ENCODE data around the gene DEDD2.

Gene DEDD2

GRCh38 chr19:42191855-42192254 lies 25.6 kb downstream of the DEDD2 start:
- Histone ChIP-seq H3K27ac (no peak overlapping the region), H3K36me3 (no peaks in the 10 kb centered on the region), H3K27me3 (ENCODE audit: insufficient read depth, low read depth, severe bottlenecking) (no peaks in the 10 kb centered on the region), H3K9me3 (ENCODE audit: severe bottlenecking) (peaks cover 6% of the 10 kb centered on the region), H3K4me3 (ENCODE audit: low read depth, low read length) (no peak overlapping the region)
- TF ChIP-seq, protein P1, sequence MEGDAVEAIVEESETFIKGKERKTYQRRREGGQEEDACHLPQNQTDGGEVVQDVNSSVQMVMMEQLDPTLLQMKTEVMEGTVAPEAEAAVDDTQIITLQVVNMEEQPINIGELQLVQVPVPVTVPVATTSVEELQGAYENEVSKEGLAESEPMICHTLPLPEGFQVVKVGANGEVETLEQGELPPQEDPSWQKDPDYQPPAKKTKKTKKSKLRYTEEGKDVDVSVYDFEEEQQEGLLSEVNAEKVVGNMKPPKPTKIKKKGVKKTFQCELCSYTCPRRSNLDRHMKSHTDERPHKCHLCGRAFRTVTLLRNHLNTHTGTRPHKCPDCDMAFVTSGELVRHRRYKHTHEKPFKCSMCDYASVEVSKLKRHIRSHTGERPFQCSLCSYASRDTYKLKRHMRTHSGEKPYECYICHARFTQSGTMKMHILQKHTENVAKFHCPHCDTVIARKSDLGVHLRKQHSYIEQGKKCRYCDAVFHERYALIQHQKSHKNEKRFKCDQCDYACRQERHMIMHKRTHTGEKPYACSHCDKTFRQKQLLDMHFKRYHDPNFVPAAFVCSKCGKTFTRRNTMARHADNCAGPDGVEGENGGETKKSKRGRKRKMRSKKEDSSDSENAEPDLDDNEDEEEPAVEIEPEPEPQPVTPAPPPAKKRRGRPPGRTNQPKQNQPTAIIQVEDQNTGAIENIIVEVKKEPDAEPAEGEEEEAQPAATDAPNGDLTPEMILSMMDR (IDR thresholded peaks at IDR 0.05; ENCODE audit: low read depth, low read length): no peak
- no peak for DNase-seq

- TF ChIP-seq, protein P1 (IDR thresholded peaks at IDR 0.05; ENCODE audit: low read depth, low read length): no peak
- Histone ChIP-seq H3K4me3 (ENCODE audit: low read depth, low read length) (no peak overlapping the region), H3K36me3 (no peaks in the 10 kb centered on the region), H3K27ac (no peak overlapping the region), H3K9me3 (ENCODE audit: severe bottlenecking) (peaks cover 6% of the 10 kb centered on the region), H3K27me3 (ENCODE audit: insufficient read depth, low read depth, severe bottlenecking) (no peaks in the 10 kb centered on the region)
- DNase-seq: no peak
Observed at GRCh38 chr19:42191330-42191729, 26.1 kb downstream of the DEDD2 start.

GRCh38 chr19:42189133-42189532 lies 28.3 kb downstream of the DEDD2 start:
- peak; percentile 55 for DNase-seq
- H3K36me3 ChIP-seq: no peaks in the 10 kb centered on the region
- TF ChIP-seq, protein P1 (IDR thresholded peaks at IDR 0.05; ENCODE audit: low read depth, low read length): no peak
- H3K4me3 ChIP-seq (ENCODE audit: low read depth, low read length): no peak overlapping the region
- no peak overlapping the region for H3K27ac ChIP-seq
- peaks cover 6% of the 10 kb centered on the region for H3K9me3 ChIP-seq (ENCODE audit: severe bottlenecking)
- no peaks in the 10 kb centered on the region for H3K27me3 ChIP-seq (ENCODE audit: insufficient read depth, low read depth, severe bottlenecking)

- Histone ChIP-seq H3K27me3 (ENCODE audit: insufficient read depth, low read depth, severe bottlenecking) (no peaks in the 10 kb centered on the region), H3K9me3 (ENCODE audit: severe bottlenecking) (peaks cover 6% of the 10 kb centered on the region), H3K27ac (no peak overlapping the region), H3K36me3 (no peaks in the 10 kb centered on the region), H3K4me3 (ENCODE audit: low read depth, low read length) (no peak overlapping the region)
- no peak for DNase-seq
- TF ChIP-seq, protein P1 (IDR thresholded peaks at IDR 0.05; ENCODE audit: low read depth, low read length): no peak
Observed at GRCh38 chr19:42188665-42189064, 28.8 kb downstream of the DEDD2 start.

- H3K27ac ChIP-seq: no peak overlapping the region
- H3K9me3 ChIP-seq (ENCODE audit: severe bottlenecking): no peaks in the 10 kb centered on the region
- no peaks in the 10 kb centered on the region for H3K36me3 ChIP-seq
- no peak for DNase-seq
- H3K4me3 ChIP-seq (ENCODE audit: low read depth, low read length): no peak overlapping the region
- no peaks in the 10 kb centered on the region for H3K27me3 ChIP-seq (ENCODE audit: insufficient read depth, low read depth, severe bottlenecking)
- TF ChIP-seq, protein P1 (IDR thresholded peaks at IDR 0.05; ENCODE audit: low read depth, low read length): no peak
Observed at GRCh38 chr19:42185277-42185676, 32.2 kb downstream of the DEDD2 start.

- no peak overlapping the region for H3K4me3 ChIP-seq (ENCODE audit: low read depth, low read length)
- H3K9me3 ChIP-seq (ENCODE audit: severe bottlenecking): no peaks in the 10 kb centered on the region
- no peaks in the 10 kb centered on the region for H3K36me3 ChIP-seq
- H3K27me3 ChIP-seq (ENCODE audit: insufficient read depth, low read depth, severe bottlenecking): no peaks in the 10 kb centered on the region
- H3K27ac ChIP-seq: no peak overlapping the region
- TF ChIP-seq, protein P1 (IDR thresholded peaks at IDR 0.05; ENCODE audit: low read depth, low read length): peak; percentile 77
- DNase-seq: peak; percentile 90
Observed at GRCh38 chr19:42184401-42184861, 33.0 kb downstream of the DEDD2 start.
